Fibroblast of villous mesenchyme (primary cell): ENCODE measurements around the gene DNHD1. TPM values are rescaled to one million over a fixed set of nuclear protein-coding genes. Genes with fewer than 3 reads are reported as not detected.
A peak's percentile ranks its signal among the peaks of the same experiment; 100 is the strongest.

Experiments used
- DNase-seq: peaks from one replicate; pipeline ENCODE4 v3.0.0-alpha.2; 2010; ENCODE audit warnings: low read depth
- H3K4me3 ChIP-seq: 2 replicates; pipeline ENCODE4 v1.5.1; 2011; ENCODE audit warnings: low read depth, mild to moderate bottlenecking, low read length
- total RNA-seq: library from RNA; depleted of rRNA; stranded (reverse); fragments of >200 nt; gene quantifications from 2 replicates; pipeline ENCODE4 v1.2.3, GENCODE V29; 2012
- TF ChIP-seq, protein P1 (sequence below): IDR thresholded peaks from 2 replicates; pipeline ENCODE4 v1.5.1; 2012; ENCODE audit warnings: low read depth, mild to moderate bottlenecking, low read length; ENCODE audit not compliant: insufficient read depth

DNHD1 gene
- total RNA-seq, 1 donor: 7.3 TPM

DNA sequence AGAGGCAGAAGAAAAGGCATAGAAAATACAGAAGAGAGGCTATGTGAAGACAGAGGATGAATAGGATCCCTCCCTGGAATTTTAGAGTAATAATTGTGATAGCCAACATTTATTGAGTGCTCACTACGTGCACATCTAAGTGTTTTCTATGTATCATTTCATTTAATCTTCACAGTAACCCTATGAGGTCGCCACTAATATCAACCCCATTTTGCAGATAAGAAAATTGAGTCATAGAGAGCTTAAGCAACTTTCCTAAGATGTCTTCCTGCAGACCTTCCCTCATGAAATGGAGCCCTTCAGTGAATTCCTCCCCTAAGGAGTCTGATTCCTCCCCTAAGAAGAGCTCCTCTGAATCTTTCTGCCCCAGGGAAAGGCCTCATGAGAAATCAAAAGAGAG lies 68.2 kb downstream of the DNHD1 start:
- no peak overlapping the region for H3K4me3 ChIP-seq
- DNase-seq: no peak
- TF ChIP-seq, protein P1, sequence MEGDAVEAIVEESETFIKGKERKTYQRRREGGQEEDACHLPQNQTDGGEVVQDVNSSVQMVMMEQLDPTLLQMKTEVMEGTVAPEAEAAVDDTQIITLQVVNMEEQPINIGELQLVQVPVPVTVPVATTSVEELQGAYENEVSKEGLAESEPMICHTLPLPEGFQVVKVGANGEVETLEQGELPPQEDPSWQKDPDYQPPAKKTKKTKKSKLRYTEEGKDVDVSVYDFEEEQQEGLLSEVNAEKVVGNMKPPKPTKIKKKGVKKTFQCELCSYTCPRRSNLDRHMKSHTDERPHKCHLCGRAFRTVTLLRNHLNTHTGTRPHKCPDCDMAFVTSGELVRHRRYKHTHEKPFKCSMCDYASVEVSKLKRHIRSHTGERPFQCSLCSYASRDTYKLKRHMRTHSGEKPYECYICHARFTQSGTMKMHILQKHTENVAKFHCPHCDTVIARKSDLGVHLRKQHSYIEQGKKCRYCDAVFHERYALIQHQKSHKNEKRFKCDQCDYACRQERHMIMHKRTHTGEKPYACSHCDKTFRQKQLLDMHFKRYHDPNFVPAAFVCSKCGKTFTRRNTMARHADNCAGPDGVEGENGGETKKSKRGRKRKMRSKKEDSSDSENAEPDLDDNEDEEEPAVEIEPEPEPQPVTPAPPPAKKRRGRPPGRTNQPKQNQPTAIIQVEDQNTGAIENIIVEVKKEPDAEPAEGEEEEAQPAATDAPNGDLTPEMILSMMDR: no peak

DNA sequence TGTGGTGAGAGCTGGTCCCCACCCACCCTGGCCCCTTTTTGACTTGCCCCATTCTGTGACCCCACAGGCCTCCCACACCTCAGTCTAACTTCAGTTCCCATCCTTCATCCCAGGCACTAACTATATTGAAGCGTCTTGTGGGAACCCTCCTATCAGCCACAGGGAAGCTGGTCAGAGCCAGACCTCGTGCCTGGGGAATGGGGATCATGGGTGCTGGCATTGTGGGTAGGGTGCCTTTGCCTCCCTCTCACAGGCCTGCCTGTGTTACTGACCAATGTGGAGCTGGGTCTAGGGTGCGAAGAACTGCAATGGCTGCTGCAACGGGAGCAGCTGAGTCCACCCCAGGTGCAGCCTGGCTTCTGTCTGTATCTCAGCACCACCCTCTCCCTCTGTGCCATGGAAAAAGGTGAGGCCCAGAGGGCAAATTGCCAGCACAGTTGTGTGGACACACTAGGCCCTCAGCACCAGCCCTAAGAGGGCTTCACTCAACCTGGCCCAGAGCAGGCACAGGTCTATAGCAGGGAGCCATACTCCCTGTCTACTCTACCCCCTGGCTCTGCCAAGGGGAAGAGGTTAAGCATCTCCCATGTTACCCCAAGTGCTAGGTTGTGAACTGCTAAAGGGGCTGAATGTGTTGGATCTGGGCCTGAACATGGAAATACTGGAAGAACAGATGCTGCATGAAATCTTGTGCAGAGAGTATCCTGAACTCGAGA lies 69.1 kb downstream of the DNHD1 start:
- no peak overlapping the region for H3K4me3 ChIP-seq
- TF ChIP-seq, protein P1: no peak
- no peak for DNase-seq

DNA sequence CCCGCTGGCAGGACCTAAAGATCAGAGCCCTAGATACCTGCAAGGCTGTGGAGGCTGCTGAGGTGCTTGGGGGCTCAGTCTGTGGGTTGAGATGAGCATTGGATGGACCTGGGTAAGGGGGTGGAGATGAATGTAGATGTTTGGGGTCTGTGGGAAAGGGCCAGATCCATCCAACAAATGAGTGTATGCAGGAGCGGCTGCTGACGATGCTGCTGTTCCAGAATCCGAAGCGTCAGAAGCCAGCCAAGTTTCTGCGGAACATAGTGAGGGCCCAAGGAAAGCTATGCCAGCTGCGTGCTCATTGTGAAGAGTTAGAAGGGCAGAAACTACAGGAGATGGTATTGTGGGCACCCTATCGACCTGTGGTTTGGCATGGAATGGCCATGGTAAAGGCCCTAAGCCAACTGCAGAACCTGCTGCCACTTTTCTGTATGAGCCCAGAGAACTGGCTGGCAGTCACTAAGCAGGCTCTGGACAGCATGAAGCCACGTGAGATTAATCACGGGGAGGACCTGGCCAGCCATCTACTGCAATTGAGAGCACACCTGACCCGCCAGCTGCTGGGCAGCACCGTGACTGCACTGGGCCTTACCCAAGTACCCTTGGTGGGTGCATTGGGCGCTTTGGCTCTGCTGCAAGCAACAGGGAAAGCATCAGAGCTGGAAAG lies 69.8 kb downstream of the DNHD1 start:
- TF ChIP-seq, protein P1: no peak
- no peak for DNase-seq

DNA sequence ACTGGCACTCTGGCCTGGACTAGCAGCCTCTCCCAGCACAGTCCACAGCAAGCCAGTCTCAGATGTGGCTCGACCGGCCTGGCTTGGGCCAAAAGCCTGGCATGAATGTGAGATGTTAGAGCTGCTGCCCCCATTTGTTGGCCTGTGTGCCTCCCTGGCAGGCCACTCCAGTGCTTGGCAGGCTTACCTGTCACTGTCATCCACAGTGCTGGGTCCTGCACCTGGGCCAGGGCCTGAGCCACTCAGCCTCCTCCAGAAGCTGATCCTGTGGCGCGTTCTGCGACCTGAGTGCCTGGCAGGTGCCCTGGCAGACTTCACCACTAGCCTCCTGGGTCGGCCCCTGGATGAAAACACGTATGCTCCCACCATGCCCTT lies 70.3 kb downstream of the DNHD1 start:
- TF ChIP-seq, protein P1: no peak
- no peak overlapping the region for H3K4me3 ChIP-seq
- DNase-seq: no peak

More for the DNA sequence above, 69.8 kb downstream of the DNHD1 start:
- no peak overlapping the region for H3K4me3 ChIP-seq

DNA sequence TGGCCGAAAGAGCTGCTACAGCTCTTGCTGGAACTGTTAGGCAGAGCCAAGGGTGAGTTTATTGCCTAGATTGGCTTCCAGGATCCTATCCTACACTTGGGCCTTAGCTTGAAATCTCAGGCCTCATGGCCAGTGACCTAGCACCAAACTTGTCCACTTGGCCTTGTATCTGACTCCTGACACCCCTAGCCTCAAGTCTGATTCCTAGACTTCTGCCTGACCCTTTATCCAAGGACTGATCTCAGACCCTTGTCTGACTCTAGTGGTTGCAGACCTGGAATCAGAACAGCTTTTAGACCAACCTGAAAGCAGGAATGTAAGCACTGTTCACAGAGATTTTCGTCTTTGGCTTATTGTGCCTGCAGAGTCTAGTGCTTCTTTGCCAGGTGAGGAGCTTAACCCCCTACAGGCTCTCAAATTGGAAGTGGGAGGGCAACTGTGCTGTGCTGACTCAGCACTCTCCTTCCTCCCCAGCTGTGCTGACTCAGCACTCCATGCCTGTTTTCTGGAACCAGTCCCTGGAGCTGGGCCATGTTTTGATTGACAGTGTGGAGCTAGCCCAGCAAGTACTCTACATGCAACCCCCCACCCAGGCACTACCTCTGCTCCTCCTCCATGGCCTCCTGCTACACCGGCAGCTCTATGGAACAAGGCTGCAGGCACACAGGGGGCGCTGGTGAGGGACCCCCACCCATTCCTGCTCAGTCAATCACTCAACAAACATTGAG lies 71.3 kb downstream of the DNHD1 start:
- peak; percentile 57 for DNase-seq
- H3K4me3 ChIP-seq: no peak overlapping the region
- TF ChIP-seq, protein P1: no peak

DNA sequence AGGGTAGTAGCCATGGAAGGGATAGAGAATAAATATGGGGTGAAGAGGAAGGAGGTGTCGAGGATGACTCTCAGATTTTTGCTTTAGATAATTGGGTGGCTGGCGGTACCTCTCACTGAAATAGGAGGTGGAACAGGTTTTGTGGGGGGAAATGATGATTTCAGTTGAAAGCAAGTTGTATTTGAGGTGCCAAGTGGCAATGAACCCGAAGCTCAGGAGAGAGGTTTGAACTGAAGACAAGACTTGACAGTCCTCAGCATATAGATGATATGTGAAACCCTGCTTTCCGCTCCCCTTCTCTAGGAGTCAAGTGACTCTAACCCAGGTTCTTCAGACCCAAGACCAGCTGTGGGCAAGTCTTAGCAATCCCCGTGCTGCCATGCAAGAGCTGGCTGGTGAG lies 72.6 kb downstream of the DNHD1 start:
- DNase-seq: no peak
- H3K4me3 ChIP-seq: no peak overlapping the region
- TF ChIP-seq, protein P1: no peak
